Lower leg skin (tissue), 3 donors: ENCODE data around the gene SLC25A15.

Source experiments
- POLR2A ChIP-seq, 2 donors: fragments of 450-650 bp; IDR thresholded peaks; one replicate each; pipeline ENCODE4 v1.6.1; 2016 to 2017; ENCODE audit warnings: antibody characterized with exemption in 2 of 2, mild to moderate bottlenecking in 1 of 2, moderate library complexity in 1 of 2
- TF ChIP-seq, protein P1 (sequence below), 3 donors: fragments of 450-650 bp; IDR thresholded peaks; one replicate each; pipeline ENCODE4 v1.5.1; 2016; ENCODE audit warnings: antibody characterized with exemption in 3 of 3, mild to moderate bottlenecking in 3 of 3, moderate library complexity in 2 of 3

- TF ChIP-seq POLR2A (IDR thresholded peaks at IDR 0.05) = no peak
- TF ChIP-seq, protein P1, sequence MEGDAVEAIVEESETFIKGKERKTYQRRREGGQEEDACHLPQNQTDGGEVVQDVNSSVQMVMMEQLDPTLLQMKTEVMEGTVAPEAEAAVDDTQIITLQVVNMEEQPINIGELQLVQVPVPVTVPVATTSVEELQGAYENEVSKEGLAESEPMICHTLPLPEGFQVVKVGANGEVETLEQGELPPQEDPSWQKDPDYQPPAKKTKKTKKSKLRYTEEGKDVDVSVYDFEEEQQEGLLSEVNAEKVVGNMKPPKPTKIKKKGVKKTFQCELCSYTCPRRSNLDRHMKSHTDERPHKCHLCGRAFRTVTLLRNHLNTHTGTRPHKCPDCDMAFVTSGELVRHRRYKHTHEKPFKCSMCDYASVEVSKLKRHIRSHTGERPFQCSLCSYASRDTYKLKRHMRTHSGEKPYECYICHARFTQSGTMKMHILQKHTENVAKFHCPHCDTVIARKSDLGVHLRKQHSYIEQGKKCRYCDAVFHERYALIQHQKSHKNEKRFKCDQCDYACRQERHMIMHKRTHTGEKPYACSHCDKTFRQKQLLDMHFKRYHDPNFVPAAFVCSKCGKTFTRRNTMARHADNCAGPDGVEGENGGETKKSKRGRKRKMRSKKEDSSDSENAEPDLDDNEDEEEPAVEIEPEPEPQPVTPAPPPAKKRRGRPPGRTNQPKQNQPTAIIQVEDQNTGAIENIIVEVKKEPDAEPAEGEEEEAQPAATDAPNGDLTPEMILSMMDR (IDR thresholded peaks at IDR 0.05) = no peak
Measured at GRCh38 chr13:40776232-40776631, 13.2 kb upstream of the SLC25A15 start.
